ENCODE data around the gene C16orf78.
"Not testable (repeated sequence)": the region's sequence is repeated elsewhere in the genome, so short reads cannot be mapped to it uniquely, and the experiment has no call there.

Gene C16orf78

DNA sequence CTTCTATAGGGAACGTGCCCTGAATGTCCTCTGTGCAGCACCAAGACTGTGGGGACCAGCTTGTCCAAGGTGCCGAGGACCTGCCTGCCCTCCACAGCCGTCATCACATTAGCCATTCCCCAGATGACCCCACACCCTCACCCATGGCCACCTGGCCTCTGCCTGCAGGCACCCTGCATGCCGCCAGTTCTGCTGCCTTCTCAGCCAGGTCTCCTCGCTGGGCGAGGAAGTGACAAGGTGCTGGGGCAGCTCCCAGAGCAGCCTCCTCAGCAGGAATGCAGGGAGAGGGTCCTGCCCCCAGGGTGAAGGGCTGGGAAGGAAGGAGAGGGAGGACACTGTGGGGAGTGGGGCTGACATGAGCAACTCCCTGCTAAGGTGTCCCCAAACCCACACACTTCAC, 18.6 kb upstream of the C16orf78 start:
- no peak for TF ChIP-seq Cebpa-rat (IDR thresholded peaks at IDR 0.05)
- H3K27me3 ChIP-seq: no peaks in the 10 kb centered on the region
- H3K27ac ChIP-seq: no peak overlapping the region
- no peak overlapping the region for H3K9ac ChIP-seq
- 0 out of 22 replicates have a peak, but pooled peaks cover 0 to 5% (median 0%) of the 10 kb centered on the region in 11 experiments for H4K20me1 ChIP-seq
- H3K4me1 ChIP-seq: peaks cover 0 to 22% (median 14%) of the 10 kb centered on the region in 10 experiments; a peak in 14 of 20 replicates
- no peaks in the 10 kb centered on the region for H3K9me3 ChIP-seq (replicated peaks in 1 of 11)
- no peak overlapping the region for H3K4me2 ChIP-seq
- H3K36me3 ChIP-seq: no peaks in the 10 kb centered on the region
- no peak overlapping the region for H3K4me3 ChIP-seq

DNA sequence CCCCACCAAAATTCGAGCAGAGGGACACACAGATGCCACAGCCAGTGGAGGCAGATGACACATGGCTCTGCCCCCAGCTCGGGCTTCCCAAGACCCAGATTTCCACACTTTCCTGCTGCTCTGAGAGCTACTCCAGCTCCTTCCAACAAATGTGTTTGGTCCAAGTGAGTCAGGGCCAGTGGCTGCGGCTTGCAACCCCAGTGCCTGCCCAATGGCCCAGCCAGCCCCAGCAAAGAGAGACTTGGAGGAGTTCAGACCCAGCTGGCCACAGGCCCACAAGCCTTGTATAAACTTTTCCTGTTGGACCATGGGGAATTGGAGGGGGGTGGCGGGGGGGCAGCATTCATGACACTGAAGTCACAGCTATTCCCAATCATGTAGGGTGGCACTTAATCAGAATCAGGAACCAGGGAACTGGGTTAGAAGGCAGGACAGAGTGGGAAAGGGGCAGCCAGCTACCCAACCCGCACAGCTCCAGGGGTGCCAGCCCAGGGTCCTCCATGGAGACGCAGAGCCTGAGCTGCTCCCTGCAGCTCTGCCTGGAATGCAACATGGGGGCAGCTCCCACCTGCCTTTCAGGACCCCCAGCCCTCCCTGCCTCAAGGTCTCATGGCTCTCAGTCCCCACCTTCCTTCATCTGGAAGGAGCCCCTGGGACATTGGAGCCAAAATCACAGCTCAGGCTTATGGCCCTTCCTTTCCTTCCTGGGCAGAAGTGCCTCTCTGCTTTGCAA, 17.5 kb upstream of the C16orf78 start:
- H4K20me1 ChIP-seq: no peaks in the 10 kb centered on the region
- H3K4me3 ChIP-seq: no peak overlapping the region
- H3K27me3 ChIP-seq: no peaks in the 10 kb centered on the region
- H3K4me2 ChIP-seq: no peak overlapping the region
- H3K36me3 ChIP-seq: no peaks in the 10 kb centered on the region
- peaks cover 0 to 22% (median 14%) of the 10 kb centered on the region in 10 experiments; a peak in 14 of 20 replicates for H3K4me1 ChIP-seq
- peaks cover 0 to 4% (median 2%) of the 10 kb centered on the region in 11 experiments; a peak in 12 of 22 replicates for H3K9me3 ChIP-seq (replicated peaks in 1 of 11)
- no peak overlapping the region for H3K9ac ChIP-seq
- no peak for TF ChIP-seq Cebpa-rat (IDR thresholded peaks at IDR 0.05)
- H3K27ac ChIP-seq: no peak overlapping the region

GRCh38 chr16:49356728-49357488, 16.7 kb upstream of the C16orf78 start:
- TF ChIP-seq Cebpa-rat (IDR thresholded peaks at IDR 0.05): no peak
- H4K20me1 ChIP-seq: no peaks in the 10 kb centered on the region

GRCh38 chr16:49359591-49359990, 14.0 kb upstream of the C16orf78 start:
- H3K9me3 ChIP-seq (replicated peaks in 1 of 11): peaks cover 21 to 39% (median 27%) of the 10 kb centered on the region in 11 experiments
- peak overlapping the region in 1 of 11 experiments; percentile 28; a peak in 1 of 22 replicates for H3K4me2 ChIP-seq
- peaks cover 0 to 13% (median 2%) of the 10 kb centered on the region in 10 experiments; a peak in 9 of 20 replicates for H3K4me1 ChIP-seq
- H4K20me1 ChIP-seq: no peaks in the 10 kb centered on the region
- no peaks in the 10 kb centered on the region for H3K36me3 ChIP-seq
- no peaks in the 10 kb centered on the region for H3K27me3 ChIP-seq
- no peak for TF ChIP-seq Cebpa-rat (IDR thresholded peaks at IDR 0.05)
- no peak overlapping the region for H3K4me3 ChIP-seq
- H3K9ac ChIP-seq: no peak overlapping the region
- no peak overlapping the region for H3K27ac ChIP-seq

More at GRCh38 chr16:49356728-49357488, 16.7 kb upstream of the C16orf78 start:
- Histone ChIP-seq H3K4me1 (peaks cover 0 to 22% (median 14%) of the 10 kb centered on the region in 10 experiments; a peak in 14 of 20 replicates), H3K9me3 (replicated peaks in 1 of 11) (peaks cover 7 to 12% (median 10%) of the 10 kb centered on the region in 11 experiments), H3K36me3 (no peaks in the 10 kb centered on the region), H3K27me3 (no peaks in the 10 kb centered on the region), H3K27ac (no peak overlapping the region), H3K9ac (no peak overlapping the region), H3K4me3 (no peak overlapping the region), H3K4me2 (no peak overlapping the region)

DNA sequence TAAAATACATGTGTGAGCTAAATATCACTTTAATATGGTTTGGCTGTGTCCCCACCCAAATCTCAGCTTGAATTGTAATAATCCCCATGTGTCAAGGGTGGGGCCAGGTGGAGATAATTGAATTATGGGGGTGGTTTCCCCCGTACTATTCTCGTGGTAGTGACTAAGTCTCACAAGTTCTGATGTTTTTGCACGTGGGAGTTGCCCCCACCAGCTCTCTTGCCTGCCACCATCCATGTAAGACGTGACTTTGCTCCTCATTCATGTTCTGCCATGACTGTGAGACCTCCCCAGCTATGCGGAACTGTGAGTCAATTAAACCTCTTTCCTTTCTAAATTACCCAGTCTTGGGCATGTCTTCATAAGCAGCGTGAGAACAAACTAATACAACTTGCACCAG, 11.9 kb upstream of the C16orf78 start:
- H3K9ac ChIP-seq, H3K4me3 ChIP-seq, H3K4me2 ChIP-seq, H3K27me3 ChIP-seq, H3K36me3 ChIP-seq, H4K20me1 ChIP-seq, H3K27ac ChIP-seq: not testable (repeated sequence)
- H3K4me1 ChIP-seq: peaks cover 13 to 34% (median 23%) of the 10 kb centered on the region in 10 experiments
- H3K9me3 ChIP-seq (replicated peaks in 1 of 11): peaks cover 21 to 42% (median 27%) of the 10 kb centered on the region in 11 experiments

- peaks cover 17 to 39% (median 28%) of the 10 kb centered on the region in 10 experiments for H3K4me1 ChIP-seq
- no peak overlapping the region for H3K4me2 ChIP-seq
- peaks cover 21 to 42% (median 27%) of the 10 kb centered on the region in 11 experiments for H3K9me3 ChIP-seq (replicated peaks in 1 of 11)
- H3K27me3 ChIP-seq: no peaks in the 10 kb centered on the region
- no peaks in the 10 kb centered on the region for H4K20me1 ChIP-seq
- no peak overlapping the region for H3K9ac ChIP-seq
- TF ChIP-seq Cebpa-rat (IDR thresholded peaks at IDR 0.05): no peak
- no peaks in the 10 kb centered on the region for H3K36me3 ChIP-seq
- no peak overlapping the region for H3K27ac ChIP-seq
- no peak overlapping the region for H3K4me3 ChIP-seq
Measured at GRCh38 chr16:49362230-49362629, 11.4 kb upstream of the C16orf78 start.

- Histone ChIP-seq H3K4me3 (0 out of 20 replicates have a peak overlapping the region, but pooled peaks of 1 of the 10 experiments have one; percentile 43), H3K4me1 (peaks cover 17 to 45% (median 36%) of the 10 kb centered on the region in 10 experiments), H3K27ac (peak overlapping the region; percentile 11 to 80 (median 65); a peak in 21 of 22 replicates), H3K27me3 (no peaks in the 10 kb centered on the region), H3K9me3 (replicated peaks in 1 of 11) (peaks cover 24 to 61% (median 35%) of the 10 kb centered on the region in 11 experiments), H3K9ac (peak overlapping the region in 7 of 11 experiments; percentile 26 to 61 (median 41); a peak in 10 of 22 replicates), H3K36me3 (no peaks in the 10 kb centered on the region), H3K4me2 (peak overlapping the region; percentile 30 to 82 (median 70)), H4K20me1 (no peaks in the 10 kb centered on the region)
- peak in 1 of 11 experiments; percentile 14; a peak in 2 of 22 replicates for TF ChIP-seq Cebpa-rat (IDR thresholded peaks at IDR 0.05)
Measured at GRCh38 chr16:49365711-49366509, 7.7 kb upstream of the C16orf78 start.

- peaks cover 18 to 53% (median 28%) of the 10 kb centered on the region in 11 experiments for H3K9me3 ChIP-seq (replicated peaks in 1 of 11)
- H3K27me3 ChIP-seq: no peaks in the 10 kb centered on the region
- TF ChIP-seq Cebpa-rat (IDR thresholded peaks at IDR 0.05): no peak
- no peak overlapping the region for H3K4me3 ChIP-seq
- no peaks in the 10 kb centered on the region for H4K20me1 ChIP-seq
- peak overlapping the region; percentile 30 to 82 (median 70) for H3K4me2 ChIP-seq
- peak overlapping the region in 10 of 11 experiments; percentile 11 to 80 (median 69); a peak in 18 of 22 replicates for H3K27ac ChIP-seq
- H3K9ac ChIP-seq: peak overlapping the region in 2 of 11 experiments; percentile 12 to 39; a peak in 3 of 22 replicates
- H3K4me1 ChIP-seq: peaks cover 17 to 45% (median 36%) of the 10 kb centered on the region in 10 experiments
- no peaks in the 10 kb centered on the region for H3K36me3 ChIP-seq
Measured at GRCh38 chr16:49366669-49367068, 6.9 kb upstream of the C16orf78 start.
